SK-N-DZ (cell line): ENCODE measurements around the gene DOK4.

Experiments used
- DNase-seq: peaks from one replicate; pipeline ENCODE4 v3.0.0-alpha.2; 2015; ENCODE audit warnings: low spot score

The DOK4 gene

GRCh38 chr16:57478396-57479204 is 7.7 kb downstream of the DOK4 start:
- DNase-seq: no peak

DNA sequence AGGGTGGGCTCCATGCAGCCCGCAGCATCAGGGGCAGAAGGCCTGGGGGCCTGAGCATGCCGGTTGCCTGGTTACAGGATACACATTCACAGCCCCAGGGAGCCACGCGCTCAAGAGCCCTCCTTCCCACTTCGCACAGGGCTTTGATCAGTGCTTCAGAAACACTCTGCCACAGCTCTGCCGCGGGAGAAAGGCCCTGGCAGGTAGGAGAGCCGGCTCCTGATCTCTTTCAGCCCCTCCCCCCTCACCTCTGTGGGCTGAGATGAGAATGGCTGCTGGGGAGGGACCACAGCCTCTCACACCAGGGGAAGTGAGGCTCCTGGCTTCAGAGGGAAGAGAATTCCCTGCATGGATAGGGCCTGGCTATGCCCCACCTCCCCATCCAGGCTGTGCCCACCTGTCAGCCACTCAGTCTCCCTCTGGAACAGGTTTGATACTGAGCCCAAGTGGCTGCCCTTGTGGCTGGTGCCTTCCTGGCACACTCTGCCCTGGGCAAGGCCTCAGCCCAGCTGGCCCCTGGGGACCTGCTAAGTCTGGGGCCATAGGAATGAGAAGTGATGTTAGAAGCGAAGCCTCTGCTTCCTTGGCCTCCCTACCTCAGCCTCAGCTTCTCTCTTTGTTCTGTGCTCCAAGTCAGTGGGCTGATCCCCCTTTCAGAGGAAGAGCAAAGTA is 8.6 kb downstream of the DOK4 start:
- DNase-seq: no peak

GRCh38 chr16:57476546-57477410 is 9.5 kb downstream of the DOK4 start:
- no peak for DNase-seq

- peak; percentile 81 for DNase-seq
Measured at GRCh38 chr16:57475711-57476339, 10.5 kb downstream of the DOK4 start.

DNA sequence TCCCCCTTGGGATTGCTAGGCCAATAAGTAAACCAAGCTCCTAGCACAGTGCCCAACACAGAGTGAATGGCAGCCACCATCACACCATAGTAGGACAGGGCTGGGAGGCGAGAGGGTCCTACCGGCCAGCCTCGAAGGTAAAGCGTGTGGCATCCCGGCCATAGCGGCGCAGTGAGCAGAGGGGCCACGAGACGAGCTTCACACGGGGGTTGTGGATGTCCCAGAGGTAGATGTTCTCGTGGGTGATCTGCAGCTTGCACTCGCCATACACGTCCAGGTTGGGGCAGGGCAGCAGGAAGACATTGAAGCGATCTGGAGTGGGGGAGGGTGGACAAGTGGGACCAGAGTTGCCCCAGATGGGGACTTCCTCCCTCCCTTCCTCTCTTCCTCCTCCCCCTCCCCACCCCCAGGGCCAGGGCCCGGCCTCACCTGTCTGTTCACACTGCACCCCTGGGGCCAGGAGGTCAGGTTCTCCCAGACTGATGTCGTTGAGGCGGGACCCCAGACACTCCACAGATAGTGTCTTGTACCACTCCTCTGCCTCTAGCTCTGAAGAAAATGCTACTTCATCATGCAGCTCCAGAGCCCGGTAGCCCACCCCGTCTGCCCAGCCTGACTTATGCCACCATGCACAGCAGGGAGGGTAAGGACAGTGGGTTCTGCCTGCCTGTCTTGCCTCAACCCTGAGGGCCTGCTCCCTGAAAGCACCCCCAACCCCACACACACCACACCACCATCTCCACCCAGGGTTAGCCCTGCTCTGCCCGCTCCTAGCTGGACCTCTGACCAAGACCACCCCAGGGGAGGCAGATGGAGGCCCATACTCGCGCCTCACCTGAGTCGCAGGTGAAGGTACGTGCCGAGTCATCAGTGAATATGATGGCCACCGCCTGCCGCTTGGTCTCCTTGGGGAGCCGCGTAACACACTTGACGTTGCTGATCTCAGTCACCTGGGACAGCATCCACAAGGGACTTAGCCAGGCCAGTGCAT is 11.3 kb downstream of the DOK4 start:
- DNase-seq: no peak

DNA sequence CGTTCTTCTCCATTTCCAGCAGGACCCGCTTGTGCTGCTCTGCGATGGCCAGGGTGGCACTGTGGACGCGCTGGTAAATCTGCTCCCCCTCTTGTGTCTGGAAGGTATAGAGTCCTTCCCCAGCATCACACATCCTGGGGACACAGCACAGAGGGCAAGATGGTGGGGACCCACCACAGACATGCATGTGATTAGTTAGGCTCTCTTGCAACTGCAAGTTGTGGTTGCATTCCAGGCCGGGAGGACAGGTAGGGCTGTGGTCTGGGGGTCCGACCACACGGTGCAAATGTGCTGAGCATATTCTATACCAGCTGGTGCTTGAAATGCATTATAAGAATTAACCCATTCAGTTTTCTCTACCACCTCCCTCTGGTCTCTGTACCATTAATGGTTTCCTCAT is 12.4 kb downstream of the DOK4 start:
- no peak for DNase-seq

- DNase-seq: no peak
Measured at GRCh38 chr16:57473176-57473840, 13.0 kb downstream of the DOK4 start.

GRCh38 chr16:57472665-57473060 is 13.6 kb downstream of the DOK4 start:
- DNase-seq: no peak

DNA sequence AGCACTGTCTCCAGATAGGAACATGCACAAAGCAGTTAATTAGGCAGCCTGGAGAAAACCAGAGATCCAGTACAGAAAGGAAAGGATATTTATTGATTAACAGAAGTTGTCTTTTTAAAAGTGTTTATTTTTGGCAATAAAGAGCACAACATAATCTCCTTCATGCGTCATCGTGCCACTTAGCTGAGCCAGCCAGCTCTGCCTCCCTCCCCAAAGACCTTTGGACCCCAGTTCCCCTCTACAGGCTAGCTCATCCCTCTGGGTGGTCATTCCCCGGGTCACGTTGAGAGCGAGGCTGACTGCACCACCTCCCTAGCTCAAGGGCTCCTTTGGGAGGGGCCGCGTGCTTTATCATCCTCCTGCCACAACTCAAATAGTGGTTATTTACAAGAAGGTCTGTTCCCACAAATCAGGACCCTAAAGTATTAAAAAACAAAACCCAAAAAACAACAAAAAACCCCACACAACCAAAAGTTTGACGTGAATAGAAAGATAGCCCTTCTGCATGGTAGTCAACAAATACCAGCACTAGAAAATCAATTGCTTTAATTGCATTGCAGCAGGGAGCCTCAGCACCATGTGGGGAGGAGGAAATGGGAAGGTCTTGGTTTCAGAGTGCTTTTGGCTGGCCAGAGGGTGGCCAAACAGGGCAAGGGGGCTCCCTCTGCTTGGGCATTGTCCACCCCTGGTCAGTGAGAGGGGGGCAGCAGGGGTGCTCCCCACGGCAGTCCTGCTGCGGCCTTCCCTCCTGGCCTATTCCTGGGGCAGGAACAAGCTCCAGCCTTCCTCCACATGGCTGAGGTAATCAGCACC is 14.2 kb downstream of the DOK4 start:
- DNase-seq: no peak

- DNase-seq: no peak
Measured at GRCh38 chr16:57471209-57471608, 15.1 kb downstream of the DOK4 start.

GRCh38 chr16:57470711-57471110 is 15.6 kb downstream of the DOK4 start:
- DNase-seq: no peak

DNA sequence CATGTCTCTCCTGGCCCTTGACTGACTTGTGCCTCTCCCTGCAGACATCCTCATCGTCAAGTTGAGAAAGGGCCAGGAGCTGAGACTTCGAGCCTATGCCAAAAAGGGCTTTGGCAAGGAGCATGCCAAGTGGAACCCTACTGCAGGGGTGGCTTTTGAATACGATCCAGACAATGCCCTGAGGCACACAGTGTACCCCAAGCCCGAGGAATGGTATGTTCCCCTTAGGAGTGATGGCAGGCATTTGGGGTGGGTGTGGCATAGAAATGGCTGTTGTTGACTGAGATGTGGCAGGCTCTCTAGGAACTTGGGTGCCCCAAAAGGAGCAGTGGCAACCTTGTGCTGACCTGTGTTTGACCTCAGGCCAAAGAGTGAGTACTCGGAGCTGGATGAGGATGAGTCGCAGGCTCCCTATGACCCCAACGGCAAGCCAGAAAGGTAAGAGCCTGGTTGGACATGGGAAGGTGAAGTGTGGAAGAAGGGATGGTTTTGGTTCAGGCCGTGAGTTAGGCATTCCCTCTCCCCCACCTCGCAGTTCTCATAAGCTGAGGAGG is 16.3 kb downstream of the DOK4 start:
- no peak for DNase-seq

- DNase-seq: no peak
Measured at GRCh38 chr16:57469046-57469445, 17.2 kb downstream of the DOK4 start.

DNA sequence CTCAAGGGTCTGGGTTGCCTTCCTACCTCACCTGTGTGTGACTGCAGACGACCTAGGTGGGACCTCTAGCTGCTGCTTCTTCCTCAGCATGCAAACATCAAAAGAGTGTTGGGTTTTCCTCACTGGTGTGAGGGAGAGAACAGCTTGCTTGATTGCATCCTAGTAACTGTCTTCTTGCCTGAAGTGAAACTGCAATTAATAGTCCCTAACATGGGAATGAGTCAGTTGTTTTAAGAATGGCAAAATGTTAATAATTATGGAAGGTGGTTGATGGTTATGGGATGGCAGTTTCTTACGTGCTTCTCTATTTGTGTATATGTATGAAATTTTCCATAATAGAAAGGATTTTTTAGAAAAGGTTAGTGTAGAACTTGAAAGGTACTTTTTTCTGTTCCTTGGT is 17.9 kb downstream of the DOK4 start:
- no peak for DNase-seq

DNA sequence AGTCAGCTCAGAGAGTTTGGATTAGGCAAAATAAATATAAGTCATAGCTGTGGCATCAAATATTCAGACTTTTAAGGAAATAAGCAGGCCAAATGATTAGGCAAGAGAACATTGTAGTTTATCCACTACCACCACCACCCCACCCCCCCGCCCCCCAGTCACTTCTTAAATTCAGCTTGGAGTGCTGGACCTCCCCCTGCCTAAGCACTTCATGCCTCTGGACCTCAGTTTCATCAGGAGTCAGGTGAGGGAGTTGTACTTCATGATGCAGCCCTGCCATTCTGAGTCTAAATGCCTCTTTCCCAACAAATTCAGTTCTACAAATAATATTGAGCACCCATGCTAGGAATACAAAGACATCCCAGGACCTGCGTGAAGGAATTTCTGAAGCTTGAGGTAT is 21.8 kb downstream of the DOK4 start:
- DNase-seq: no peak

DNA sequence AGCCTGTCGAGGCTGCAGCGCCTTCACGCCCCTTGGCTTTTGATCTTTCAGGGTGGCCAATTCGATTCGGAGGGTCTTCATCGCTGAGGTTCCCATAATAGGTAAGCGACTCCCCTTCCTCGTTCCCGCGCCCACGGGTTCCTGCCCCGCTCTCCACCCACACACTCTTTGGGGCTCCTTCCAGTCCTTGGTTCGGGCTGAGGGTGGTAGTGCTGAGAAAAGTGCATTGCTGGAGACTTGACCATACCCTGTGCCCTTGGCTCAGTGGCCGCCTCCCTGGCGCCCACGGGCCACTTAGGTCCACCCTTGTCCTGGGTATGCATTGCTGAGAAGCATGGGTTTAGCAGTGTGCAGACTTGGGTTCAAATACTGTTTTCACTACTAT is 23.3 kb downstream of the DOK4 start:
- no peak for DNase-seq

DNA sequence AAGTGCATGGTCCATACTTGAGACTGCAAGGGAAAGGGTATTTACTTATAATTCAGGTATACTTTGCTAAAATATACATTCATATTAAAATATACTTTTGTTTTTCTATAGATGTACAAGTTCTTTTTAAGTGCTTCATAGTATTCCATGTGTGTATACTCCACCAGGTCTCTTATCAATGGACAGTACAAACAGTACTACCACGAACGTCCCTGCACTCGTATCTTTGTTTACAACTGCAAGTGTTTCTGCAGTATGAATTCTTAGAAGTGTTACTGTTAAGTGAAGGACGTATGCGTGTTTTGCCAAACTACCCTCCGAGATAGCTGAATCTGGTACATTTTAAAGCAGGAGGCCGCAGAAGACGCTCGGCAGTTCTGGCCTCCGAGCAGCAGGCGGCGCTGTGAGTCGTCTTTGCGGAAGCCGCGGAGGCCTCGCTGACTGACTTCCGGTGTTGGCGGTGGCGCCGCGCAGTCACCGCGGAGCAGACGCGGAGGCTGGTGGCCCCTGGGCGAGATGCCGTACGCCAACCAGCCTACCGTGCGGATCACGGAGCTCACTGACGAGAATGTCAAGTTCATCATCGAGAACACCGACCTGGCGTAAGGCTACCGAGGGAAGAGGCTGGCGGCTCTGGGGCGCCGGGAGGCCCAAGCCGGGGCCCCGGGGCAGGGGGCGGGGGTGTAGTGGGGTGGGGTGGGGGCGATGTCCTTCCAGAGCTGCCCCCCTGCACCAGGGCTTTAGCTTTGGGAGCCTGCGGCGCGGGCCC is 23.9 kb downstream of the DOK4 start, which contains the start of gene POLR2C:
POLR2C (plus strand) TSS at position 471 of the 769 bp plus-strand sequence; CDS start at position 517, 46 bp downstream.
- DNase-seq: peak; percentile 83

DNA sequence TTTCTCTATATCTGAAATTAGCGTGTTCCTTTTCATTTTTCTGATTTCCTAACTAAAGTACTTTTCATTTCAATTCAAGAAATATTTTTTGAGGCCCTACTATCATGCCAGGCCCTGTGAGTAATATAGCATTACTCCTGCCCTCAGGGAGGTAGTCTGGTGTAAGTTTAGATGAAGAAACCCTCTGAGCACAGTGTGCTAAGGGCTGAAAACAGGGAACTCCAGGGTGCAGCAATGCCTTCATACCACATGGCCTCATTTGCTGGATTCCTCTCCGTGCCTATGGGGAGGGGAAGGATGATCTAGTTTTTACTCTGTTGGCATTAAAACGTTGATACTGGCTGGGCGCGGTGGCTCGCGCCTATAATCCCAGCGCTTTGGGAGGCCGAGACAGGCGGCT is 34.3 kb downstream of the DOK4 start:
- DNase-seq: no peak
